Amniotic stem cell (primary cell): ENCODE results near the gene TMCC2.
"Not testable (repeated sequence)": the region's sequence is repeated elsewhere in the genome, so short reads cannot be mapped to it uniquely, and the experiment has no call there.

Experiments
- DNase-seq: peaks from one replicate; lab custom pipeline; 2025; lab: John Stamatoyannopoulos, UW

TMCC2 gene

DNA sequence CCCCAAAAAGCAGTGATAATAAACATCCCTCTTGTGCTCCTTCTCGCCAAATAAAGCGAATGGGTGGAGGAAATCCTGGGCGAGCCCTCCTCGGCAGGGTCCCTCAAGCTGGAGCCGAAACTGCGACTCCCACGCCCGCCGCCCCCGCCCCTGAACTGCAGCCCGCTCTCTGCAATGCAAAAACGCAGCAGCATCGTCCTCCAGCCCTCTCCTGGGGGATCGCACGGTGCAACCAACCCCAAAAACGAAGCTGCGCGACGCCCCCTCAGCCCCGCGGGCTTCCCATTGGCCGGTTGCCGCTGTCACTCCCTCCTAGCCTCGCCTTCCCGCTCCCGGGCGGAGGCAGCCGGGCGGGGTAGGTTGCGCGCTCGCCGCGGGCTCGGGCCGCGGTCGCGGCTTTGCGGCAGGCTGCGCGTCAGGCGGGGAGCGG lies at the start of gene TMCC2:
TMCC2 (plus strand) TSS at position 363 of the 430 bp plus-strand sequence. CDS start 619 bp downstream, outside the sequence.
- peak; percentile 67 for DNase-seq

GRCh38 chr1:205179842-205180241 lies 47.9 kb upstream of the TMCC2 start:
- DNase-seq, result no peak

DNA sequence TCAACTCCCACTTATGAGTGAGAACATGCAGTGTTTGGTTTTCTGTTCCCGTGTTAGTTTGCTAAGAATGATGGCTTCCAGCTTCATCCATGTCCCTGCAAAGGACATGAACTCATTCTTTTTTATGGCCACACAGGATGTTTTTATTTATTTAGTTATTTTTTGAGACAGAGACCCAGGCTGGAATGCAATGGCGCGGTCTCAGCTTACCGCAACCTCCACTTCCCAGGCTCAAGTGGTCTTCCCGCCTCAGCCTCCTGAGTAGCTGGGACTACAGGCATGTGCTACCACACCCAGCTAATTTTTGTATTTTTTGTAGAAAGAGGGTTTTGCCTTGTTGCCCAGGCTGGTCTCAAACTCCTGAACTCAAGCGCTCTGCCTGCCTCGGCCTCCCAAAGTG lies 47.4 kb upstream of the TMCC2 start:
- DNase-seq, result not testable (repeated sequence)

GRCh38 chr1:205182930-205183329 lies 44.8 kb upstream of the TMCC2 start:
- no peak for DNase-seq

- DNase-seq, result no peak
Measured at GRCh38 chr1:205183676-205184335, 43.9 kb upstream of the TMCC2 start.

- DNase-seq, result no peak
Measured at GRCh38 chr1:205186191-205186590, 41.6 kb upstream of the TMCC2 start.

DNA sequence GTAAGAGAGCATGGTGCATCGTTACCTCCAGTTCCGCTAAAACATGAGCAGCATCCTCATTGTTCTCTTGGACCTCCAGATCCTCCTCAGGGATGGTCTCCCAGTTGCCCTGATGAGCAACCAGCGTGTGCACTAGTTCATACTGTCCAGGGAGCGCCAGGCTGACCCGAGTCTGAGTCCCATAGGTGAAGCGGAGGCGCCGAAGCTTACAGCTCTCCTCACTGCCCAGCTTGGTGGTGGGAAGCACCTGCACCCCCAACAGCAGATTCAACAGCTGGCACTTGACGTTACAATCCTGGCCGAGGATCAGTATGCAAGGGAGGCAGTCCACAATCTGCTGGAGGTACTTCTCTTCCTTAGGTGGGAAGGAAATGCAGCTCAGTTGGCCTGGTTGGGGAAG lies 40.3 kb upstream of the TMCC2 start:
- DNase-seq, result no peak

DNA sequence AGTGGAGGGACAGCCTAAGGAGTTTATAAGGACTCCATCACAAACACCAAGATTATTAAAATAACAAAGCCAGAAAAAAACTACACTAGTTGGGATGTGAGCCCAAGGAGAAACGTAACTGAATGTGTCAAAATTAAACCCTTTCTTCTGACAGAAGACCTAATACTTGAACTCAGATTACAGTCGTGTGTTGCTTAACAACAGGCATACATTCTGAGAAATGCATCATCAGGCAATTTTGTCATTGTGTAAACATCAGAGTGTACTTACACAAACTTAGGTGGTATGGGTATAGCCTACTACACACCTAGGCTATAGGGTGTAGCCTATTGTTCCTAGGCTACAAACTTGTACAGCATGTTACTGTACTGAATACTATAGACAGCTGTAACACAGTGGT lies 39.6 kb upstream of the TMCC2 start:
- DNase-seq, result no peak

DNA sequence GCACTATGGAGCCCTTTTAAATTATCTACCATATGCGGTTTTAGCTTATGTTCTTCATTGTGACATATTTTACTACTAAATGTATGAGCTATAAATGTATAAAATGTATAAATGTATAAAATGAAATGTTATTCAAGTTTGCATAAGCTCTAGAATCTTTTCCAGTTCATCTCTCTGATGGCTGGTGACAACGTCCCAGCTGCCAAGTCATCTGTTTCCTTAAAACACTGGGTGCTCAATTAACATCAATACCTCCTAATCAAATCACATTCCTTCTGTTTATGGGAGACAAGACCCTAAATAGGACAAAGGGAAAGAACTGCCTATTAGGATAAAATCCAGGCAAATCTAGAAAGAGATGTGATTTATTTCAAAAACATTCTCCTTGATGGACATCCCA lies 39.1 kb upstream of the TMCC2 start:
- DNase-seq, result no peak

GRCh38 chr1:205189131-205189530 lies 38.6 kb upstream of the TMCC2 start:
- no peak for DNase-seq

DNA sequence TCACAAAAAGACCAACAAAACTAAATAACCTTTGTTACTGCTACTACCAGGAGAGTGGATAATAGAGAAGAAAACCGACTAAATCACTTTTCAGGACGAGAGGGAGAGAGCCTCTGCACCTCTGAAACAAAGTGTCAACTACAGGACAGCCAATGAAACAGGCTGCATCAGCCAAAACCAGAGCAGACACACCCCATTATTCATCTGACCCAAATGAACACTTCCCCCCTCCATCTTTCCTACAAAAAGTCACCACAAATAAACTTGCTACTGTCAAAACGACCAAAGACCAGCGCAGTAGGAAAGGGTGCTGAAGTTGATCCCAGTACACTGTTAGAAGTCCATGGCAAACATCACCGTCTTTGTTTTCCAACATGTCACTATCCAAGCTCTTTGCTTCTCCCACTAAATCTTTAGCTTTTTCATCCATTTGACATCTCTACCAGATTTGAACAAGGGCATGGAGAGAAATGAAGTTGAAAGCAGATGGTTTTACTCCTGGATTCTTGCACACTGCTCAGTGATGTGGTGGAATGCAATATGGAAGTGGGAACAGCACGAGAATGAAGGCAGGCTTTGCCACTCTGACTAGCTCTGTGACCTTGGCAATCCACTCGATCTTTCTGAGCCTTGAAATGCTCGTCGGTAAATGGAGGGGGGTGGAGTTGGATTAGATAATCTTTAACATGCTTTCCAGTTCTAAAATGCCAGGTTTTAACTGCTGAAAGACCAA lies 36.7 kb upstream of the TMCC2 start:
- DNase-seq, result no peak

DNA sequence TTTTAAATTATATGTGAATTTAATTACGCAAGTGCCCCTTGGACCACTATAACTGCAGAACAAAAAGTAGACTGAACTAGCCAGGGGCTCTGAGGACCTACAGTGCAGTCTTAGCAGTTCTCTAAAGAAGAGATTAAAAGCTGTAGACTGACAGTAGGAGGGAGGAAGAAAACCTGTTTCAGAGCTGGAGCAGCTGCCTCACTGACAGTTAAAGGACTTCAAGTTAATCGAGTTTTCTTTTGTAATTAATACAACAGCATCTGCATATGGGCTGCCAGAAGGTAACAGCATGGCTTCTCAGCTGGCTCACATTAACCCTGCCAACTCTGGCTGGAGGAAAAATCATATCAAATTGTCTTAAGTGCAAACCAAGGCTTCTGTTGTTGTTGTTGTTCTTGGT lies 36.1 kb upstream of the TMCC2 start:
- no peak for DNase-seq

GRCh38 chr1:205192287-205192686 lies 35.5 kb upstream of the TMCC2 start:
- DNase-seq, result no peak

- peak; percentile 33 for DNase-seq
Measured at GRCh38 chr1:205199090-205199930, 28.4 kb upstream of the TMCC2 start.

DNA sequence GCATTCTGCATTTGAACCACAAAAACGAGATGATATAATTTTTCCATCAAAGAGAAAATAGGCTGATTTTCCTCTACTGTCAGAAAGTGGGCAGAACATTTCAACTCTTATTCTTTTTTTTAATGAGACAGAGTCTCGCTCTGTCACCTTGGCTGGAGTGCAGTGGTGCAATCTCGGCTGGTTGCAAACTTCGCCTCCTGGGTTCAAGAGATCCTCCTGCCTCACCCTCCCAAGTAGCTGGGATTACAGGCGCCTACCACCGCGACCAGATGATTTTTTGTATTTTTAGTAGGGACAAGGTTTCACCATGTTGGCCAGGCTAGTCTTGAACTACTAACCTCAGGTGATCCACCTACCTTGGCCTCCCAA lies 27.8 kb upstream of the TMCC2 start:
- DNase-seq, result no peak

GRCh38 chr1:205204552-205204951 lies 23.2 kb upstream of the TMCC2 start:
- no peak for DNase-seq

GRCh38 chr1:205205055-205205454 lies 22.7 kb upstream of the TMCC2 start:
- no peak for DNase-seq

DNA sequence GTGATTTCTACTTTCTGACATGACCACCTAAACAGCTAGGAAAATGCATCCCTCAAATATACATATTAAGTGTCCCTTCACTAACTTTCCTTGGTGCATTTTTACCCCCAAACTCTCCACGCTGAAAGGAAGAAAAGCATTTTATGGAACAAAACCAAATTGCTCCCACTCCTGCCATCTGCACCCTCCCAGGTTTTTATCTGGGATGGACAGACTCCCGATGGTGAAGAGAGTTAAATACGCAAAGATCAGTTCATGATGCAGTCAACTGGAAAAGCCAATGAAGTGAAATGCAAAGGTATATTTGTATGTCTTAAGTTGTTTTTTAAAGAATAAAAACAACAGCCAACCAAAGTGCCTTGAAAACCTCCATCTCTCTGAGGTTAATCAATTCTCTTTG lies 18.9 kb upstream of the TMCC2 start:
- DNase-seq, result no peak

DNA sequence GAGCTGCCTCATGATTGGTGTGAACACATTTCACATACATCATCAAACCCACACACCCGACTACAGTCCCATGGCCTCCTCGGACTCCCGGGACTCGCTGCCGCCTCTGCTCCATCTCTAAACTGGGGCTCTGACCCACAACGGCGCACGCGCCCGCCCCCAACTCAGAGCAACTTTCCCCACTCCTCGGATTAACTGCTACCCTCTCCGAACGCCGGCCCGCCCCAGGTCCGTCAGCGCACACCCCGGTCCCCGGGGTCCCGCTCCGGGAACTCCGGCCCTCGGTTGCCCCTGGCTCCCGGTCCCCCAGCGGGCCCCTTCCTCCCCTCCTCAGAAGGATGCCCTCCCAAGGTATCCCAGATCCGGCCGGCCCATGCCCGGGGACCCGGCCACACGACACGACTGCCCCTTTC lies 17.0 kb upstream of the TMCC2 start:
- DNase-seq, result no peak

DNA sequence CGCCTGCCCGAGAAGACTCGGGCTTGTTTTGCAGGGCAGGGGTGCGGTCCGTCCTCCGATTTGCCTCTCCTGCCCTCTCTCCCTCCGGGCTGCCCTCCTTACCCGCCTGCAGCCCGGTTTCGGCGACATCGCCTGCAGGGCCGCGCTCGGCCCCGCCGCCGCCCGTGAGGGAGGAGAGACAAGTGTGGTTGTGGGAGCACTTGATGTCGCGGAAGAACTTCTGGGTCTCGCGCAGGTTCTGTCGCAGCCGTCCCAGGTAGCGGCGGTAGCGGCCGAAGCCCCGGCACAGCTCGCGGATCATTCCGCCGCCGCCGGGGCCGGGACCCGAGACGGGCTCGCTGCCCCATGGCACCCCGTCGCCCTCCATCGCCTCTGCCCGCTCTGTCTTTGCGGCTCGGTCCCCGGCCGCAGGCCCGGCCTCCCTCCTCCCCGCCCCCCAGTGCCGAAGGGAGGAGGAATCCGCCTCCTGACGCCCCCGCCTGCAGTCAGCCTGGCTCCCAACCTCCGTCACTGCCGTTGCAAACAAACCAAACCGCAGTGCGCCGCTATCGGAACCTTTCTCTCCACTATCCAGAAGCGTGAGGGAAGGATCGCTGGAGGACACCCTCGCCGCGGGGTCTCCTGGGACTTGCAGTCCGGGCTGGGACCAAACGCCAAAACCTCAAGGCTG lies 16.4 kb upstream of the TMCC2 start, which contains the start of gene DSTYK:
DSTYK (minus strand) TSS at position 534 of the 670 bp plus-strand sequence; CDS start at position 367, 167 bp downstream.
- peak; percentile 87 for DNase-seq

- DNase-seq, result no peak
Measured at GRCh38 chr1:205211839-205212536, 15.8 kb upstream of the TMCC2 start.
